ENCODE results near the gene PALLD.
A peak's percentile ranks its signal among the peaks of the same experiment; 100 is the strongest.

The PALLD gene

DNA sequence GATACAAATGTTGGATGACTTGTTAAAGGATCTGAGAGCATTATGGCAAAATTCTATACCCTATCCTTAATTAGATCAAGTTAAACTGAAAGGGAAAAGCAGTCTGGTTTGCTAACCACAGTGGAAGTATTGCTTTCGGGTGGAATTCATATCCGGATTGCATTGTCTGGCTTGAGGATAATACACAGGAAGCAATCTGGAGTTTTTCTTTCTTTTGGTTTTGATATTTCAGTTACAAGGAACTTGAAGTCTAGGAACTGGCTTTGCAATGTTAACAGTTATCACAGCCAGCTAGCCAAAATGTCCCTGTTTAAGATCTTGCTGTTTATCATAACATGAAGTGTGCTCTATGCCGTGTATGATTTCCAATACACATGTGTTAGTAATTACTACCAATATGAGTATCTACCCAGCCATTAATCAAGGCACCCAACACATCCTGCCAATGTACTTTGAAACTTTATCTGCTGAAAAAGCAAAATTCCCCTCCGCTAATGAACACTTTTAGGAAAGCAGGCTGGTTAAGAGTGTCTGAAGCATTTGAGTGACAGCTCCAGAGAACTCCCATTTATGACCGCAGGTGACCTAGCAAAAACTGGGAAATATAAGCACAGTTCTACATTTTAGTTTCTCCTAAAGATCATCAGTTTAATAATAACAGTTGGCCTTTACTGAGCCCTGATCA, 146.4 kb downstream of the PALLD start:
- TF ChIP-seq, protein P1, sequence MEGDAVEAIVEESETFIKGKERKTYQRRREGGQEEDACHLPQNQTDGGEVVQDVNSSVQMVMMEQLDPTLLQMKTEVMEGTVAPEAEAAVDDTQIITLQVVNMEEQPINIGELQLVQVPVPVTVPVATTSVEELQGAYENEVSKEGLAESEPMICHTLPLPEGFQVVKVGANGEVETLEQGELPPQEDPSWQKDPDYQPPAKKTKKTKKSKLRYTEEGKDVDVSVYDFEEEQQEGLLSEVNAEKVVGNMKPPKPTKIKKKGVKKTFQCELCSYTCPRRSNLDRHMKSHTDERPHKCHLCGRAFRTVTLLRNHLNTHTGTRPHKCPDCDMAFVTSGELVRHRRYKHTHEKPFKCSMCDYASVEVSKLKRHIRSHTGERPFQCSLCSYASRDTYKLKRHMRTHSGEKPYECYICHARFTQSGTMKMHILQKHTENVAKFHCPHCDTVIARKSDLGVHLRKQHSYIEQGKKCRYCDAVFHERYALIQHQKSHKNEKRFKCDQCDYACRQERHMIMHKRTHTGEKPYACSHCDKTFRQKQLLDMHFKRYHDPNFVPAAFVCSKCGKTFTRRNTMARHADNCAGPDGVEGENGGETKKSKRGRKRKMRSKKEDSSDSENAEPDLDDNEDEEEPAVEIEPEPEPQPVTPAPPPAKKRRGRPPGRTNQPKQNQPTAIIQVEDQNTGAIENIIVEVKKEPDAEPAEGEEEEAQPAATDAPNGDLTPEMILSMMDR (conservative IDR thresholded peaks at IDR 0.05; ENCODE audit: low read depth, low read length): no peak
- peak overlapping the region; percentile 8 for H3K4me3 ChIP-seq (ENCODE audit: low read length)
- no peak for DNase-seq (ENCODE audit: low read depth)

DNA sequence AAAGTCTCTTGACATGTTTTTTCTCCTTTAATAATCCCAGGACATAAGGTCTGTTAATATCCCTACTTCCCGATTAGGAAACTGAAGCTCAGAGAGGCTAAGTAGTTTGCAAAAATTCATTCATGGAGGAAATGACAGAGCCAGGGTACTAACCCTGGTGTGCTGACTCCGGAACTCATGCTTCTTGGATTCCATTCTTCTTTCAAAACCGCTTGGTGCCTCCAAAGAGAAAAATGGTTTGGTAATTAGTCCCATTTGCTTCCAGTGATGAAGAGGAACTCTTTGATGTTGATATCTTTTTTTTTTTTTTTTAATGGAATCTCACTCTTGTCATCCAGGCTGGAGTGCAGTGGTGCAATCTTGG, 146.9 kb downstream of the PALLD start:
- TF ChIP-seq, protein P1 (conservative IDR thresholded peaks at IDR 0.05; ENCODE audit: low read depth, low read length): no peak
- no peak for DNase-seq (ENCODE audit: low read depth)
- no peak overlapping the region for H3K4me3 ChIP-seq (ENCODE audit: low read length)

DNA sequence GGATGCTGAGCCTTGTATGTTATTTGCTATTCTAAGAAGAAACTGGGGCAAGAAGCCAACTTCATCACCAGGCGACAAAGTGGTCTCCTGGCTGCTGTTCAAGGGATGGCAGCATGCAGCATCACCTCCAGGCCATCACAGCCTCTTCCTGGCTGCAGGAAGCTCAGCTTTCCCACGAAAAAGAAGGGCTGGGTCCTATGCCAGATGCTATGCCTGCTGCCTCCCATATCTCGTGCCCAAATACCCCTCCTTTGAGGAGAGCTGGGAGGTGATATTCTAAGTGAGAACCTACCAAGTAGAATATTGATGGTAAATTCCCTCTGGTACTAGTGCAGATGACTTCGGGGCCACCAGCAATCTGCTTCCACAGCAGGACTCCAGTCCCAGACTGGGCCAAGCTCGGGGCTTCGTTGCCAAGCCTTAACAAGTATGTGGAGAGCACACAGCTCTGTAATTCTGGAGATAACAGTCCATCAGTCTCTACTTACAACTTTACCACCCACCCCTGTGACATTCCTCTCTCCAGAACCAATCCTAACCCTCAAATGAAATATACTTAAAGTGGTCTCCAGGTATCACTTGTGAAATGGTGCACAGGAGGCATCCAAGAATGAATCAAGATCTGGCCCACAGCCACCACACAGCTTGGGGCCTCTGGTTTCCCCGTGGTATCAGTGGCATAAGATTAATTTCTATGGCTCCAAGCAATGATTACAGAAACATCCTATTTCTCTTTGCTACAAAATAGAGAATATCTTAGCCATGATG, 149.3 kb downstream of the PALLD start:
- TF ChIP-seq, protein P1 (conservative IDR thresholded peaks at IDR 0.05; ENCODE audit: low read depth, low read length): no peak
- DNase-seq (ENCODE audit: low read depth): no peak
- no peak overlapping the region for H3K4me3 ChIP-seq (ENCODE audit: low read length)

DNA sequence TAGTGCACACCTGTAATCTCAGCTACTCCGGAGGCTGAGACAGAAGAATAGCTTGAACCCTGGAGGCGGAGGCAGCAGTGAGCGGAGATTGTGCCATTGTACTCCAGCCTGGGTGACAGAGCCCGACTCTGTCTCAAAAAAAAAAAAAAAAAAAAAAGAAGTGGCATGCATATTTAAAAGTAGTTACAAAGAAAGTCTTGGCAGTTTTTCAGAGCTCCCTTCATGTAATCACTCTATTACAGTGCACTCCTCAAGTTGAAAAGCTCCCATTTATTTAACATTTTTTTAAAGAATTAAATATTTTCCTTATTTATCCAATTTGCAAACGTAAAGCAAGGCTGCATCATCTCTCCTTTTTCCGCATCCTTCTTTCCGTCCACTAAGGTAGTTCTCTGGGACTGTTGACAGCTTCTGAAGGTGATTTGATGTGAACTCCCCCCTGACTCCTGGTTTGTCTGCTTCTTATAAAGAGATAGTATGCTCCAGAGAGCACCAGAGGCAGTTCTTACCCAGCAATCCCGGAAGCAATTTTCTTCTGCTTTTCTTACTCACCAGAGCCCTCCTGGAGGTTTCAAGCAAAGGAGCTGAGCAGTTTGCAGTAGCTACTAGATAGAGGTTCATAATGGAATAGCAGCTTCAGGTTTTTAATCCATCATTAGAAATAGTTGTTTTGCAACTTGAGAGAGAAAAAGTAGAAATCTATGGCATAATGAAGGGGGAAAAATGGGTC, 151.0 kb downstream of the PALLD start:
- no peak overlapping the region for H3K4me3 ChIP-seq (ENCODE audit: low read length)
- no peak for DNase-seq (ENCODE audit: low read depth)
- TF ChIP-seq, protein P1 (conservative IDR thresholded peaks at IDR 0.05; ENCODE audit: low read depth, low read length): no peak

DNA sequence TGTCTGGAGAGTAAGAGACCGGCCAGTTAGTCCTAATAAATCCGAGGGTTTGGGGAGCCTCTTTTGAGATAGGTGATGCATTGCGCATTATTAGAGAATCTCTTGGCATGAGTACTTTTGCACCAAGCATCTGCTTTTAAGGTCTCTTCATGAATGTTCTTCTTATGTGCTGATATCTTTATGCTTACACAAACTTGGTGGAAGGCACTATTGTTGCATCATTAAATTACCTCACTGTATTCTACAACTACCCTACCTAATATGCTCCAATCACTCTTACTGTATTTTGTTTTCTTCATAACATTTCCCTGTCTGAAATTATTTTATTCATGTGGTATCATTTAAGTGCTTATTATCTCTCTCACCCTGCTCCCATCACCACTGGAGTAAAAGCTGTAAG, 151.6 kb downstream of the PALLD start:
- DNase-seq (ENCODE audit: low read depth): no peak
- TF ChIP-seq, protein P1 (conservative IDR thresholded peaks at IDR 0.05; ENCODE audit: low read depth, low read length): no peak
- H3K4me3 ChIP-seq (ENCODE audit: low read length): no peak overlapping the region

DNA sequence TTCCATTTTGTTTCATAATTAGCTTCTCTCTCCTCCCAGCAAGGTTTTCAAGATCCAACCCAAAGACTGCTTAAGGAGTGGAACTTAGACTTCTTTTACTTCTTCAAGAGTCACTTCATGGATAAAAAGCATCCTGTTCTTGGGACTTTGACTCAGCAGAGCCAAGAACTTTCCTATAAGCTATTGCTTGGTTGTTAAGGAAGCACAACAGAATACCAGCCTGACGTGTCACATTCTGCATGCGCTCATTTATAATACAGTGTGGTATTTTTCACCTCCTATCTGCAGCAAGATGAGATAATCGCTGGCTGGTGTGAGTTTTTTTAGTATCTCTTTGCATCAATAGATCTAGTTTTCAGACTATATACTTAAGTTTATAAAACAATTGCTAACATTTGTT, 152.1 kb downstream of the PALLD start:
- H3K4me3 ChIP-seq (ENCODE audit: low read length): no peak overlapping the region
- TF ChIP-seq, protein P1 (conservative IDR thresholded peaks at IDR 0.05; ENCODE audit: low read depth, low read length): no peak
- no peak for DNase-seq (ENCODE audit: low read depth)

Data from retinal pigment epithelial cell (primary cell).